H7 (cell line): ENCODE data around the gene NMD3. TPM values are rescaled to one million over a fixed set of nuclear protein-coding genes. Genes with fewer than 3 reads are reported as not detected.
"Not testable (repeated sequence)": the region's sequence is repeated elsewhere in the genome, so short reads cannot be mapped to it uniquely, and the experiment has no call there.

Experiments used
- DNase-seq: peaks from one replicate; pipeline ENCODE4 v3.0.0; 2012
- H3K27me3 ChIP-seq: 2 replicates; pipeline ENCODE4 v1.6.0; 2011; ENCODE audit warnings: mild to moderate bottlenecking, low read length; ENCODE audit not compliant: control insufficient read depth, insufficient read depth
- H3K36me3 ChIP-seq: replicated peaks from 2 replicates; pipeline ENCODE4 v1.5.1; 2011; ENCODE audit warnings: low read length; ENCODE audit not compliant: control insufficient read depth, insufficient read depth
- H3K4me3 ChIP-seq: 2 replicates; pipeline ENCODE4 v1.5.1; 2011; ENCODE audit warnings: low read depth, mild to moderate bottlenecking, control low read depth, low read length, moderate library complexity; ENCODE audit not compliant: insufficient read depth
- total RNA-seq: library from RNA; depleted of rRNA; stranded (reverse); fragments of >200 nt; shearing (Covaris generic); gene quantifications from 2 replicates; pipeline ENCODE4 v1.2.3, GENCODE V29; 2014; rRNA removed

NMD3 gene
- total RNA-seq, 1 experiment from 2014 or later, result 45.2 TPM

GRCh38 chr3:161282387-161282786, 61.3 kb downstream of the NMD3 start:
- DNase-seq, H3K4me3 ChIP-seq, H3K27me3 ChIP-seq, H3K36me3 ChIP-seq: not testable (repeated sequence)

- no peak for DNase-seq
- H3K36me3 ChIP-seq, result no peaks in the 10 kb centered on the region
- no peaks in the 10 kb centered on the region for H3K27me3 ChIP-seq
- no peak overlapping the region for H3K4me3 ChIP-seq
Observed at GRCh38 chr3:161284989-161285388, 63.9 kb downstream of the NMD3 start.

GRCh38 chr3:161289174-161289573, 68.1 kb downstream of the NMD3 start:
- no peaks in the 10 kb centered on the region for H3K36me3 ChIP-seq
- no peak for DNase-seq
- H3K4me3 ChIP-seq, result no peak overlapping the region
- no peaks in the 10 kb centered on the region for H3K27me3 ChIP-seq

- no peaks in the 10 kb centered on the region for H3K27me3 ChIP-seq
Observed at GRCh38 chr3:161291191-161291901, 70.2 kb downstream of the NMD3 start.

GRCh38 chr3:161293381-161293780, 72.3 kb downstream of the NMD3 start:
- H3K36me3 ChIP-seq, result no peaks in the 10 kb centered on the region
- no peaks in the 10 kb centered on the region for H3K27me3 ChIP-seq
- H3K4me3 ChIP-seq, result no peak overlapping the region
- no peak for DNase-seq

More at GRCh38 chr3:161291191-161291901, 70.2 kb downstream of the NMD3 start:
- no peak overlapping the region for H3K4me3 ChIP-seq
- no peaks in the 10 kb centered on the region for H3K36me3 ChIP-seq
- no peak for DNase-seq

- Histone ChIP-seq H3K27me3 (no peaks in the 10 kb centered on the region), H3K4me3 (no peak overlapping the region), H3K36me3 (no peaks in the 10 kb centered on the region)
- no peak for DNase-seq
Observed at GRCh38 chr3:161295325-161295724, 74.2 kb downstream of the NMD3 start.

- DNase-seq, result no peak
- no peak overlapping the region for H3K4me3 ChIP-seq
- no peaks in the 10 kb centered on the region for H3K27me3 ChIP-seq
- H3K36me3 ChIP-seq, result no peaks in the 10 kb centered on the region
Observed at GRCh38 chr3:161296814-161297213, 75.7 kb downstream of the NMD3 start.

Other genes starting within 250 kb of the NMD3 start
- 3.5 and 5.4 TPM in 2 replicates for gene B3GALNT1, start 116.0 kb upstream of the NMD3 start, total RNA-seq
- gene SPTSSB, start 150.2 kb downstream of the NMD3 start, total RNA-seq, result 0.07 and 0.31 TPM in 2 replicates